ENCODE results near the gene MXD1. TPM values are rescaled to one million over a fixed set of nuclear protein-coding genes. Genes with fewer than 3 reads are reported as not detected.

MXD1 gene
- total and polyA plus RNA-seq, 9 of the 15 experiments (the other 6 are each of a cell fraction or from before 2014, with no cell fraction given) = 6.7 to 35.9 (median 11.0) TPM

DNA sequence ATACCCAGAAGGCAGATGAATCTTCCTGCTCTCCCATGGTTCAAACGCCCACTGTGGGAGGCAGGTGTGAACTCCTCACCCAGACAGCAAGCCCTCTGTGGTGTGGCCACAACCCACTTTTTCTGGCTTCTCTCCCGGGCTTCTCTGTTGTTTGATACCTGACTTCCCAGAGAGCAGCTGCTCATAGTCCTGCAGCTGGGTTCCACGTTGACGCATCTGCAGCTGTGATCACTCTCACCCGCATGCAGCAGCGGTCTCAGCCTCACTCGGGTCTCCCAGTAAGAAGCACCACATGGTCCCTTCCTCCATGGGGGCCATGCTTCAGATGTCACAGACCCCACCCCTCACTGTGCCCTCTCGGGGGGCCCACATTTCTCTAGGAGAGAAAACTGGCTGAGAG, 43.1 kb downstream of the MXD1 start:
- Histone ChIP-seq H3K9me1 (ENCODE audit: control insufficient read depth, insufficient read depth, low read length) (no peaks in the 10 kb centered on the region), H3K4me3 (no peak overlapping the region), H3K9me3 (replicated peaks; ENCODE audit: control insufficient read depth, insufficient read depth, low read depth, low read length) (no peaks in the 10 kb centered on the region), H2AFZ (ENCODE audit: low read depth, low read length) (0 out of 2 replicates have a peak overlapping the region, but pooled peaks have one; percentile 4), H3K27ac (ENCODE audit: extremely low read depth, low read depth, low read length) (no peak overlapping the region), H3K9ac (ENCODE audit: insufficient read depth in 1 of 2, low read depth in 2 of 2, low read length in 2 of 2) (no peak overlapping the region), H3K79me2 (ENCODE audit: control insufficient read depth, insufficient read depth, low read length) (no peaks in the 10 kb centered on the region), H3K36me3 (ENCODE audit: control insufficient read depth, insufficient read depth, low read length) (no peaks in the 10 kb centered on the region), H4K20me1 (replicated peaks; ENCODE audit: control insufficient read depth, insufficient read depth, low read length) (no peaks in the 10 kb centered on the region), H3K27me3 (ENCODE audit: control insufficient read depth in 2 of 2, insufficient read depth in 2 of 2, low read length in 2 of 2) (no peaks in the 10 kb centered on the region), H3K4me1 (replicated peaks in 1 of 2; ENCODE audit: control insufficient read depth in 2 of 2, insufficient read depth in 2 of 2, low read length in 2 of 2) (peaks cover 0 to 8% of the 10 kb centered on the region in 2 experiments; a peak in 2 of 5 replicates), H3K4me2 (ENCODE audit: insufficient read depth, low read length) (no peak overlapping the region)
- in situ Hi-C loops (cut with MboI) = no loop called here
- POLR2A ChIA-PET = no interaction called here
- intact Hi-C loops (cut with micrococcal nuclease) = no loop called here
- CTCF ChIA-PET (ENCODE audit: low intra/inter-chr PET ratio) = no interaction called here
- no peak for DNase-seq (ENCODE audit: extremely low read depth in 1 of 4, low spot score in 3 of 4)
- WGBS (ENCODE audit: insufficient coverage, low coverage, missing lambda C conversion rate) = 32% methylated on average over 8 of the region's 8 CpGs
- BruUV-seq (replicated peaks) = no TSS peak
- ATAC-seq = no peak; the same call in 2 of the 3 replicates
- no peak for FAIRE-seq
- TF ChIP-seq CBFB (CRISPR knock-in tag; IDR thresholded peaks at IDR 0.05) (no peak), ZNF79 (CRISPR knock-in tag; IDR thresholded peaks at IDR 0.05; ENCODE audit: low read depth) (no peak), TFAP4 (CRISPR knock-in tag; IDR thresholded peaks at IDR 0.05; ENCODE audit: borderline replicate concordance) (no peak), ATF6 (CRISPR knock-in tag; IDR thresholded peaks at IDR 0.05) (no peak), CBFA2T3 (IDR thresholded peaks at IDR 0.05) (no peak), ZNF395 (CRISPR knock-in tag; IDR thresholded peaks at IDR 0.05) (no peak), HNRNPK (IDR thresholded peaks at IDR 0.05; ENCODE audit: low read depth, low read length, poor library complexity, severe bottlenecking) (no peak), ZNF165 (CRISPR knock-in tag; IDR thresholded peaks at IDR 0.05; ENCODE audit: borderline replicate concordance) (no peak), SMAD2 (IDR thresholded peaks at IDR 0.05; ENCODE audit: low read depth, low read length) (no peak), ILK (tag; IDR thresholded peaks at IDR 0.05; ENCODE audit: borderline replicate concordance, low read depth) (no peak), TAF9B (IDR thresholded peaks at IDR 0.05; ENCODE audit: partially characterized antibody) (no peak)
- TF ChIP-seq, protein P1, sequence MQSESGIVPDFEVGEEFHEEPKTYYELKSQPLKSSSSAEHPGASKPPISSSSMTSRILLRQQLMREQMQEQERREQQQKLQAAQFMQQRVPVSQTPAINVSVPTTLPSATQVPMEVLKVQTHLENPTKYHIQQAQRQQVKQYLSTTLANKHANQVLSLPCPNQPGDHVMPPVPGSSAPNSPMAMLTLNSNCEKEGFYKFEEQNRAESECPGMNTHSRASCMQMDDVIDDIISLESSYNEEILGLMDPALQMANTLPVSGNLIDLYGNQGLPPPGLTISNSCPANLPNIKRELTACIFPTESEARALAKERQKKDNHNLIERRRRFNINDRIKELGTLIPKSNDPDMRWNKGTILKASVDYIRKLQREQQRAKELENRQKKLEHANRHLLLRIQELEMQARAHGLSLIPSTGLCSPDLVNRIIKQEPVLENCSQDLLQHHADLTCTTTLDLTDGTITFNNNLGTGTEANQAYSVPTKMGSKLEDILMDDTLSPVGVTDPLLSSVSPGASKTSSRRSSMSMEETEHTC (IDR thresholded peaks at IDR 0.05) = no peak
- TF ChIP-seq, protein P2, sequence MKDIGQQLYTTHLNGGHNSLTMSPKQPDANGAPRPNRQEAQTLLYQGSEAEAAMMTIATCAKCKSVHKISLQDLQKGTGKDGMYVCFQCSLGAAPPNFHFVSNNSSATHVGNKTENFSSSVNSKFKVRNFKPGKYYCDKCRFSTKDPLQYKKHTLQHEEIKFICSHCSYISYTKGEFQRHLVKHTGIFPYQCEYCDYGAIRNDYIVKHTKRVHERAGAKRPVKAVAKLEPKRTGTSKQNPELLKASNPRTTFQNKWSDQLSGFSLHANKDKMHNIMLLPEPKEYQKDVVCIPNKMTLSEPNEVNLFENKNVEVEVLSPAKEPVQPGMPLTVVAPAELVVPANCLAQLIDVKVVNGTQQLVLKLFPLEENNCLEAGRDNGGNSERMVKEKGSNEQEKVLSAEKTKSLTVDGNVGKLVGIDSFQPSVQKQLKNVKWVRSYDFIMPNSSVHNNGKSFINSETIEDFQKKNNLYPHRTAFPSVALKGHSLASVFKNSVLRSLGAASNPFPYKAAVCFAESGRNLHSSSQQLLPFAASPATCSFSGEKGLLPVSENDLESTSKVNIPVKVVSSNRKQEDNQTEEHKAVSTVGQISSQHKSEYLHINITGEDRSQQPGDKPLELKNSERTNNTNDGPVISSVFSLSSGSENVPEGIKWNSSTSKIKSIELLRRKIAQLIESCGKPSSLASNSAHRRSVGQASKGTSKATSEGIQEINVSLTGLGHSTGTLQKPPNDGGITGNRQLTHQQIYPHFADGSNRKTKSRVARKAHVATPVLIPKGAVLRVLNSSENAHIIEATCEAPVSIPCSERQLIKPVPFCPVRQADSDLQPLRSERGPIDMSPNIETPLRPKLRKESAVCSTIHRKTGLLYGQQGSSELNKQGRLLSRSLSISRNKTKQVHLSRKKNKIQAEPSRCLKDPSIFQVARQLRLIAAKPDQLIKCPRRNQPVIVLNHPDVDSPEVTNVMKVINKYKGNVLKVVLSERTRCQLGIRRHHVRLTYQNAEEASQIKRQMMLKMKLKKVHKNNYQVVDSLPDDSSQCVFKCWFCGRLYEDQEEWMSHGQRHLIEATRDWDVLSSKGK (CRISPR knock-in tag; IDR thresholded peaks at IDR 0.05) = no peak

All from K562 (cell line).